GM23338 (cell line): ENCODE measurements around the gene COL26A1. TPM values are rescaled to one million over a fixed set of nuclear protein-coding genes. Genes with fewer than 3 reads are reported as not detected.

Experiments
- ATAC-seq: fragments of 200-7000 bp; cut with Tn5 transposase; 3 replicates; pipeline ENCODE4 v1.9.1; 2020
- DNase-seq: peaks from one replicate; pipeline ENCODE4 v3.0.0-alpha.2; 2015; ENCODE audit warnings: low spot score
- H2AFZ ChIP-seq: fragments of 200-600 bp; sonication (generic); 2 replicates; pipeline ENCODE4 v1.8.0; 2016; ENCODE audit warnings: antibody characterized with exemption, mild to moderate bottlenecking, moderate library complexity
- H3F3A ChIP-seq: fragments of 200-600 bp; sonication (generic); replicated peaks from 2 replicates; pipeline ENCODE4 v1.8.0; 2017; ENCODE audit warnings: antibody characterized with exemption, mixed run types, low read depth
- H3K27ac ChIP-seq: fragments of 200-600 bp; sonication (generic); 2 replicates; pipeline ENCODE4 v1.6.1; 2016; ENCODE audit warnings: low read depth
- H3K27me3 ChIP-seq: fragments of 200-600 bp; sonication (generic); 2 replicates; pipeline ENCODE4 v1.8.0; 2016; ENCODE audit warnings: mild to moderate bottlenecking, mixed run types, moderate library complexity; ENCODE audit not compliant: insufficient read depth
- H3K36me3 ChIP-seq: fragments of 200-600 bp; sonication (generic); 2 replicates; pipeline ENCODE4 v1.8.0; 2016; ENCODE audit warnings: mild to moderate bottlenecking; ENCODE audit not compliant: insufficient read depth
- H3K4me1 ChIP-seq: fragments of 200-600 bp; sonication (generic); 2 replicates; pipeline ENCODE4 v1.8.0; 2016; ENCODE audit warnings: mild to moderate bottlenecking, moderate library complexity; ENCODE audit not compliant: insufficient read depth
- H3K4me2 ChIP-seq: fragments of 200-600 bp; sonication (generic); 2 replicates; pipeline ENCODE4 v1.7.1; 2017; ENCODE audit warnings: mixed run types
- H3K4me3 ChIP-seq: fragments of 200-600 bp; sonication (generic); 2 replicates; pipeline ENCODE4 v1.6.1; 2016; ENCODE audit warnings: mixed run types
- H3K79me2 ChIP-seq: fragments of 200-600 bp; sonication (generic); replicated peaks from 2 replicates; pipeline ENCODE4 v1.8.0; 2017; ENCODE audit warnings: mild to moderate bottlenecking; ENCODE audit not compliant: insufficient read depth
- H3K9me2 ChIP-seq: fragments of 200-600 bp; sonication (generic); 2 replicates; pipeline ENCODE4 v1.8.0; 2017; ENCODE audit not compliant: insufficient read depth
- H4K20me1 ChIP-seq: fragments of 200-600 bp; sonication (generic); replicated peaks from 2 replicates; pipeline ENCODE4 v1.8.0; 2017; ENCODE audit warnings: mild to moderate bottlenecking; ENCODE audit not compliant: insufficient read depth
- H3K27ac Mint-ChIP-seq: 2 replicates; pipeline ENCODE4 v1.8.0; 2020; ENCODE audit warnings: inconsistent platforms, mild to moderate bottlenecking, moderate library complexity, mixed read lengths
- H3K27me3 Mint-ChIP-seq: 3 replicates; pipeline ENCODE4 v1.8.0; 2022; ENCODE audit warnings: low read depth, mild to moderate bottlenecking, moderate library complexity, mixed read lengths, inconsistent platforms; ENCODE audit not compliant: insufficient read depth, poor library complexity
- H3K36me3 Mint-ChIP-seq: 3 replicates; pipeline ENCODE4 v1.8.0; 2021; ENCODE audit warnings: low read depth, mild to moderate bottlenecking, inconsistent platforms, moderate library complexity, mixed read lengths
- H3K4me1 Mint-ChIP-seq: 3 replicates; pipeline ENCODE4 v1.8.0; 2020; ENCODE audit warnings: mild to moderate bottlenecking, inconsistent platforms, mixed read lengths
- H3K4me3 Mint-ChIP-seq: 3 replicates; pipeline ENCODE4 v1.8.0; 2021; ENCODE audit warnings: moderate library complexity, mild to moderate bottlenecking, inconsistent platforms, mixed read lengths
- H3K9me3 Mint-ChIP-seq: 3 replicates; pipeline ENCODE4 v1.8.0; 2020; ENCODE audit warnings: moderate library complexity, mild to moderate bottlenecking, inconsistent platforms, mixed read lengths
- CREB1 ChIP-seq: fragments of 250-450 bp; sonication (Bioruptor Pico); IDR thresholded peaks from 2 replicates; pipeline ENCODE4 v1.5.0; 2020; ENCODE audit warnings: low read depth, mild to moderate bottlenecking, moderate library complexity
- EZH2 ChIP-seq: fragments of 200-600 bp; sonication (generic); IDR thresholded peaks from one replicate; pipeline ENCODE4 v1.8.0; 2017; ENCODE audit warnings: antibody characterized with exemption, mild to moderate bottlenecking, low read depth; ENCODE audit not compliant: unreplicated experiment
- EZH2phosphoT487 ChIP-seq: fragments of 200-600 bp; sonication (generic); IDR thresholded peaks from one replicate; pipeline ENCODE4 v1.8.1; 2018; ENCODE audit warnings: antibody characterized with exemption; ENCODE audit not compliant: unreplicated experiment
- JUNB ChIP-seq: IDR thresholded peaks from one replicate; pipeline ENCODE4 v1.6.1; 2016; ENCODE audit warnings: antibody characterized with exemption; ENCODE audit not compliant: unreplicated experiment
- NANOG ChIP-seq: IDR thresholded peaks from 2 replicates; pipeline ENCODE4 v1.6.1; 2016; ENCODE audit warnings: antibody characterized with exemption, borderline replicate concordance
- POLR2AphosphoS5 ChIP-seq: IDR thresholded peaks from 2 replicates; pipeline ENCODE4 v1.6.1; 2016; ENCODE audit warnings: antibody characterized with exemption, low read depth
- STAT1 ChIP-seq: IDR thresholded peaks from one replicate; pipeline ENCODE4 v1.6.1; 2016; ENCODE audit warnings: antibody characterized with exemption; ENCODE audit not compliant: unreplicated experiment
- ZNF114 ChIP-seq: fragments of 250-450 bp; sonication (Bioruptor Pico); IDR thresholded peaks from 2 replicates; pipeline ENCODE4 v1.5.0; 2020; ENCODE audit warnings: mild to moderate bottlenecking, moderate library complexity
- ZNF331 ChIP-seq: fragments of 250-450 bp; sonication (Bioruptor Pico); IDR thresholded peaks from 2 replicates; pipeline ENCODE4 v1.5.0; 2020; ENCODE audit warnings: low read depth, mild to moderate bottlenecking, moderate library complexity
- ZNF462 ChIP-seq: fragments of 250-450 bp; sonication (Bioruptor Pico); IDR thresholded peaks from 2 replicates; pipeline ENCODE4 v1.5.0; 2020; ENCODE audit warnings: mild to moderate bottlenecking, moderate library complexity
- polyA plus RNA-seq: library from polyadenylated mRNA; unstranded; fragments of >200 nt; fragmentation: Nextera tagmentation; extraction: Ambion mirVana; gene quantifications from 2 replicates; pipeline ENCODE4 v1.2.1, GENCODE V29; 2016
- total RNA-seq: library from RNA; depleted of rRNA; stranded (reverse); fragments of >200 nt; shearing (Covaris generic); gene quantifications from 2 replicates; pipeline ENCODE4 v1.2.3, GENCODE V29; 2014
- TF ChIP-seq, protein P1 (sequence below): IDR thresholded peaks from one replicate; pipeline ENCODE4 v1.6.1; 2018; ENCODE audit warnings: antibody characterized with exemption; ENCODE audit not compliant: unreplicated experiment
- TF ChIP-seq, protein P2 (sequence below), 2 experiments: fragments of 200-600 bp in 1 of 2; sonication (generic) in 1 of 2; conservative IDR thresholded peaks; 2 replicates each; pipeline versions ENCODE4 v1.5.1 to v1.6.1; 2016 to 2017; ENCODE audit warnings: antibody characterized with exemption in 2 of 2, low read depth in 2 of 2, mild to moderate bottlenecking in 2 of 2, moderate library complexity in 1 of 2
- TF ChIP-seq, protein P3 (sequence below): IDR thresholded peaks from 2 replicates; pipeline ENCODE4 v1.6.1; 2016; ENCODE audit warnings: antibody characterized with exemption

COL26A1 gene
- total and polyA plus RNA-seq, 2 experiments from 2014 or later: 17.8 to 55.0 TPM

DNA sequence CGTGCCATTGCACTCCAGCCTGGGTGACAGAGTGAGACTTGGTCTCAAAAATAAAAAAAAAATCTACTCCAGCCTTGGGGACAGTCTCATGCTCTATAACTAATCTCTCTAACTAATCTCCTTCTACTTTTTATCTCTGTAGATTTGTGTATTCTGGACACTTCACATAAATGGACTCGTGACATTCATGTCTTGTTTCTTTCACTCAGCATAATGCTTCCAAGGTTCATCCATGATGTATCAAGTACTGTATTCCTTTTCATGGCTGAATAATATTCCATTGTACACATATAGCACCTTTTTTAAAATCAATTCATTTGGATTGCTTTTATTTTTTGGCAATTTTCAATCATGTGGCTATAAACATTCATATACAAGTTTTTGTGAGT is 9.8 kb upstream of the COL26A1 start:
- Histone ChIP-seq H3K9me2 (no peaks in the 10 kb centered on the region), H3K4me2 (no peak overlapping the region), H3K36me3 (no peaks in the 10 kb centered on the region), H2AFZ (no peak overlapping the region), H3K27ac (no peak overlapping the region), H3K27me3 (no peaks in the 10 kb centered on the region), H3K4me1 (no peaks in the 10 kb centered on the region), H3K4me3 (no peak overlapping the region), H4K20me1 (no peaks in the 10 kb centered on the region), H3F3A (peaks cover 3% of the 10 kb centered on the region; the same call in 1 of the 2 replicates), H3K79me2 (no peaks in the 10 kb centered on the region)
- peaks cover 16% of the 10 kb centered on the region for H3K36me3 Mint-ChIP-seq
- peaks cover 8% of the 10 kb centered on the region for H3K27me3 Mint-ChIP-seq
- no peak overlapping the region for H3K4me3 Mint-ChIP-seq
- TF ChIP-seq ZNF331 (CRISPR knock-in tag) (no peak), POLR2AphosphoS5 (no peak), EZH2 (no peak), NANOG (no peak), STAT1 (no peak), CREB1 (no peak), EZH2phosphoT487 (no peak), ZNF114 (CRISPR knock-in tag) (no peak), ZNF462 (no peak), JUNB (no peak)
- TF ChIP-seq, protein P1, sequence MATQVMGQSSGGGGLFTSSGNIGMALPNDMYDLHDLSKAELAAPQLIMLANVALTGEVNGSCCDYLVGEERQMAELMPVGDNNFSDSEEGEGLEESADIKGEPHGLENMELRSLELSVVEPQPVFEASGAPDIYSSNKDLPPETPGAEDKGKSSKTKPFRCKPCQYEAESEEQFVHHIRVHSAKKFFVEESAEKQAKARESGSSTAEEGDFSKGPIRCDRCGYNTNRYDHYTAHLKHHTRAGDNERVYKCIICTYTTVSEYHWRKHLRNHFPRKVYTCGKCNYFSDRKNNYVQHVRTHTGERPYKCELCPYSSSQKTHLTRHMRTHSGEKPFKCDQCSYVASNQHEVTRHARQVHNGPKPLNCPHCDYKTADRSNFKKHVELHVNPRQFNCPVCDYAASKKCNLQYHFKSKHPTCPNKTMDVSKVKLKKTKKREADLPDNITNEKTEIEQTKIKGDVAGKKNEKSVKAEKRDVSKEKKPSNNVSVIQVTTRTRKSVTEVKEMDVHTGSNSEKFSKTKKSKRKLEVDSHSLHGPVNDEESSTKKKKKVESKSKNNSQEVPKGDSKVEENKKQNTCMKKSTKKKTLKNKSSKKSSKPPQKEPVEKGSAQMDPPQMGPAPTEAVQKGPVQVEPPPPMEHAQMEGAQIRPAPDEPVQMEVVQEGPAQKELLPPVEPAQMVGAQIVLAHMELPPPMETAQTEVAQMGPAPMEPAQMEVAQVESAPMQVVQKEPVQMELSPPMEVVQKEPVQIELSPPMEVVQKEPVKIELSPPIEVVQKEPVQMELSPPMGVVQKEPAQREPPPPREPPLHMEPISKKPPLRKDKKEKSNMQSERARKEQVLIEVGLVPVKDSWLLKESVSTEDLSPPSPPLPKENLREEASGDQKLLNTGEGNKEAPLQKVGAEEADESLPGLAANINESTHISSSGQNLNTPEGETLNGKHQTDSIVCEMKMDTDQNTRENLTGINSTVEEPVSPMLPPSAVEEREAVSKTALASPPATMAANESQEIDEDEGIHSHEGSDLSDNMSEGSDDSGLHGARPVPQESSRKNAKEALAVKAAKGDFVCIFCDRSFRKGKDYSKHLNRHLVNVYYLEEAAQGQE: no peak
- TF ChIP-seq, protein P2, sequence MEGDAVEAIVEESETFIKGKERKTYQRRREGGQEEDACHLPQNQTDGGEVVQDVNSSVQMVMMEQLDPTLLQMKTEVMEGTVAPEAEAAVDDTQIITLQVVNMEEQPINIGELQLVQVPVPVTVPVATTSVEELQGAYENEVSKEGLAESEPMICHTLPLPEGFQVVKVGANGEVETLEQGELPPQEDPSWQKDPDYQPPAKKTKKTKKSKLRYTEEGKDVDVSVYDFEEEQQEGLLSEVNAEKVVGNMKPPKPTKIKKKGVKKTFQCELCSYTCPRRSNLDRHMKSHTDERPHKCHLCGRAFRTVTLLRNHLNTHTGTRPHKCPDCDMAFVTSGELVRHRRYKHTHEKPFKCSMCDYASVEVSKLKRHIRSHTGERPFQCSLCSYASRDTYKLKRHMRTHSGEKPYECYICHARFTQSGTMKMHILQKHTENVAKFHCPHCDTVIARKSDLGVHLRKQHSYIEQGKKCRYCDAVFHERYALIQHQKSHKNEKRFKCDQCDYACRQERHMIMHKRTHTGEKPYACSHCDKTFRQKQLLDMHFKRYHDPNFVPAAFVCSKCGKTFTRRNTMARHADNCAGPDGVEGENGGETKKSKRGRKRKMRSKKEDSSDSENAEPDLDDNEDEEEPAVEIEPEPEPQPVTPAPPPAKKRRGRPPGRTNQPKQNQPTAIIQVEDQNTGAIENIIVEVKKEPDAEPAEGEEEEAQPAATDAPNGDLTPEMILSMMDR (conservative IDR thresholded peaks at IDR 0.05; ENCODE audit: low read depth in 2 of 2): no peak
- TF ChIP-seq, protein P3, sequence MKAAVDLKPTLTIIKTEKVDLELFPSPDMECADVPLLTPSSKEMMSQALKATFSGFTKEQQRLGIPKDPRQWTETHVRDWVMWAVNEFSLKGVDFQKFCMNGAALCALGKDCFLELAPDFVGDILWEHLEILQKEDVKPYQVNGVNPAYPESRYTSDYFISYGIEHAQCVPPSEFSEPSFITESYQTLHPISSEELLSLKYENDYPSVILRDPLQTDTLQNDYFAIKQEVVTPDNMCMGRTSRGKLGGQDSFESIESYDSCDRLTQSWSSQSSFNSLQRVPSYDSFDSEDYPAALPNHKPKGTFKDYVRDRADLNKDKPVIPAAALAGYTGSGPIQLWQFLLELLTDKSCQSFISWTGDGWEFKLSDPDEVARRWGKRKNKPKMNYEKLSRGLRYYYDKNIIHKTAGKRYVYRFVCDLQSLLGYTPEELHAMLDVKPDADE: no peak
- ATAC-seq: no peak
- no peaks in the 10 kb centered on the region for H3K4me1 Mint-ChIP-seq
- no peak for DNase-seq
- peaks cover 10% of the 10 kb centered on the region; the same call in 2 of the 3 replicates for H3K9me3 Mint-ChIP-seq
- no peak overlapping the region for H3K27ac Mint-ChIP-seq
